ENCODE measurements around the gene FIGNL1.

The FIGNL1 gene, protein sequence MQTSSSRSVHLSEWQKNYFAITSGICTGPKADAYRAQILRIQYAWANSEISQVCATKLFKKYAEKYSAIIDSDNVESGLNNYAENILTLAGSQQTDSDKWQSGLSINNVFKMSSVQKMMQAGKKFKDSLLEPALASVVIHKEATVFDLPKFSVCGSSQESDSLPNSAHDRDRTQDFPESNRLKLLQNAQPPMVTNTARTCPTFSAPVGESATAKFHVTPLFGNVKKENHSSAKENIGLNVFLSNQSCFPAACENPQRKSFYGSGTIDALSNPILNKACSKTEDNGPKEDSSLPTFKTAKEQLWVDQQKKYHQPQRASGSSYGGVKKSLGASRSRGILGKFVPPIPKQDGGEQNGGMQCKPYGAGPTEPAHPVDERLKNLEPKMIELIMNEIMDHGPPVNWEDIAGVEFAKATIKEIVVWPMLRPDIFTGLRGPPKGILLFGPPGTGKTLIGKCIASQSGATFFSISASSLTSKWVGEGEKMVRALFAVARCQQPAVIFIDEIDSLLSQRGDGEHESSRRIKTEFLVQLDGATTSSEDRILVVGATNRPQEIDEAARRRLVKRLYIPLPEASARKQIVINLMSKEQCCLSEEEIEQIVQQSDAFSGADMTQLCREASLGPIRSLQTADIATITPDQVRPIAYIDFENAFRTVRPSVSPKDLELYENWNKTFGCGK

DNA sequence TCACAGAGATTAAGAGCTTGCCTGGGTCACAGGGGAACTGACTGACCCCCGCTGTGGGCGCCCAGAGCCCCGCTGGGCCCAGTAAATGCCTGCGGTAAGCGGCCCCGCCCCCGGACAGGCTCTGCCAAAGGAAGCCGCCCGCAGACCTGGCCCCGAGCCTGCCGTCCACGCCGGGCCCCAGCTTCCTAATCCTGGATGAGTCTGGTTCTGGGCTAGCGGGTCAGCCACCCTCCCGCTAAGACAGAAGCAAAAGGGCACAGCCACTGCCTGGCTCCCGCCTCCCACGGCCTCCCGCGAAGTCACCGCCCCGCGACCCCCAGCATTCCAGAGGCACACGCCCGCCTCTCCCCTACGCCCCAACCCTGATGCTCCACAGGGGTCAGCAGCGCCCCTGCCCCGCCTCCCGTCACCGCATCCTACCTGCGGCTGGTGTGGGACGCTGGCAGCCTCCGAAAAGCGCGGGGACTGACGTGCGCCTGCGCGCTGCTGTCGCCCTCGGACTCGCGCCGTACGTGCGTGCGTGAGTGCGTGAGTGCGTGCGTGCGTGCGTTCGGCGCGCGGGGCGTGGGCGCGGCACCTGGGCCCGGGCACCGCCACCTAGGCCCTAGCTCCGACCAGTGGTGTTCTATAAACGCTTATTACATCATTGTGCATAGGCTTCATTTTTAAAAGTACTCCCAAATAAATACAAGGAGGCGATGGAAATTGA is at the start of gene FIGNL1:
Gene FIGNL1, minus strand, starts transcription at position 470 of the 709 bp plus-strand sequence. CDS start 3,063 bp downstream, outside the sequence.
- Histone ChIP-seq H3K9me3 (ENCODE audit: control insufficient read depth, insufficient read depth, low read length) (no peaks in the 10 kb centered on the region), H3K4me1 (ENCODE audit: insufficient read depth, low read length) (0 out of 2 replicates have a peak, but pooled peaks cover 5% of the 10 kb centered on the region), H3K9ac (ENCODE audit: low read depth, low read length) (peak within 1 kb of the TSS; percentile 73; the same call in 1 of the 2 replicates), H3K36me3 (ENCODE audit: insufficient read depth, low read length) (peaks cover 8% of the 10 kb centered on the region; the same call in 1 of the 2 replicates)

DNA sequence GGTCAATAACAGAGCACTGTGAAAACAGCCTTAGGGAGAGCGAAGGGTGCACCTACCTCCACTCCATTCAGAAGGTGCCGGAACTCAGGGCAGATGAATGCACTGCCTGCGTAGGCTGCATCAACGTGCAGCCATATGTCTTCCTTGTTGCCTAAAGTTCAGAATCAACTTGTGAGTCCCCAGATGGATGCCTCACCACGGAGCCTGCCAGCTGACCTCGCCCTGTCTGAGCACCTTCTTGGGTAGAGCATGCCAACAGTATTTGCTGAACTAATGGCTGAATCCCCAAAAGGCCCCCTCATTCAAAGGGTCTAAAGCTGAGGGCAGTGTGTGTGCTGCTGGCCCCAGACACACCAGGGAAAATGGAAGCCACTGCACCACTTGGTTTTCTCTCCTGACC is 48.9 kb upstream of the FIGNL1 start:
- no peaks in the 10 kb centered on the region for H3K9me3 ChIP-seq (ENCODE audit: control insufficient read depth, insufficient read depth, low read length)
- no peaks in the 10 kb centered on the region for H3K36me3 ChIP-seq (ENCODE audit: insufficient read depth, low read length)
- no peaks in the 10 kb centered on the region for H3K4me1 ChIP-seq (ENCODE audit: insufficient read depth, low read length)
- H3K9ac ChIP-seq (ENCODE audit: low read depth, low read length), result no peak overlapping the region

DNA sequence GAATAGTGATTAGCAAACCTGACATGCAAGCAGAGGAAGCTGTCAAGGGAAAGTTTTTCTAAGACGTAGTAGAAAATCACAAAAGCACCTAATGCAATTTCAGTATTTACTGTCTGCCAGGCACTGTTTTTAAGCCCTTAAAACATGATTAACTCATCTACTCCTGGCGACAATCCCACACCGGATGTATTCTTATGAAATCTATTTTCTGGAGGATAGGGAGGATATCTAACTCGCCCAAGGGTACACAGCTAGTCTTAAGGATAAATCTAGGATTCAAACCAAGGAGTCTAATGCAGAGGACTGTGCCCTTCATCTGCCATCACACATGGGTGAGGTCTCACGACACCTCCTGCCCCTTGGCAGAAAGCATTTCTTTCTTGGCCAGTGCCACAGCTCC is 47.8 kb upstream of the FIGNL1 start:
- H3K4me1 ChIP-seq (ENCODE audit: insufficient read depth, low read length), result no peaks in the 10 kb centered on the region
- no peaks in the 10 kb centered on the region for H3K36me3 ChIP-seq (ENCODE audit: insufficient read depth, low read length)
- no peak overlapping the region for H3K9ac ChIP-seq (ENCODE audit: low read depth, low read length)
- no peaks in the 10 kb centered on the region for H3K9me3 ChIP-seq (ENCODE audit: control insufficient read depth, insufficient read depth, low read length)

DNA sequence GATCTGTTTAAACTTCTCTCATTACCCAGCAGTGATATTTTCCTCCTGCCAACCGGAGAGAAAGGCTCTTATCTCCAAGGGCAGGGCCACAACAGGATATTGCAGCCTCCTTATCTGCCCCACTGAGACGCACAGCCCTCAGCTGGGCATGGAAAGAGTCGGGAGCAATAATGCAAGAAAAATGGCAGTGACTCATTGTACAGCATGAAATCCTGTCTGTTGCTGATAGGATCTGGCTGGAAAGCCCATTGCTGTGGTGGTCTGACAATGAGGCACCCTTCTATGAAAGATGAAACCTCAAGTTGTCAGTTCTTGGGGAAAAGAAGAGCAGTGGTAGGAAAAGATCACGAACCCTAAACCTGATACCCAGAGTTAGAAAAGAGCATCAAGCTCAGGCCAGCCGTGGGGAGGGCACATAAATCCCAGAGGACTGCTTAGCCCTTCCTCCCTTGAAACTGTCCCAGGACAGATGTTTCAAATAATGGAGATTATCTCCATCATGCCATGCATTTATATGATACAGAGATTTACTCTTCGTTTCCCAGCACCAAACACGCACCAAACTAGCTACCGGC is 47.0 kb upstream of the FIGNL1 start:
- Histone ChIP-seq H3K4me1 (ENCODE audit: insufficient read depth, low read length) (no peaks in the 10 kb centered on the region), H3K9ac (ENCODE audit: low read depth, low read length) (no peak overlapping the region), H3K9me3 (ENCODE audit: control insufficient read depth, insufficient read depth, low read length) (no peaks in the 10 kb centered on the region), H3K36me3 (ENCODE audit: insufficient read depth, low read length) (no peaks in the 10 kb centered on the region)

DNA sequence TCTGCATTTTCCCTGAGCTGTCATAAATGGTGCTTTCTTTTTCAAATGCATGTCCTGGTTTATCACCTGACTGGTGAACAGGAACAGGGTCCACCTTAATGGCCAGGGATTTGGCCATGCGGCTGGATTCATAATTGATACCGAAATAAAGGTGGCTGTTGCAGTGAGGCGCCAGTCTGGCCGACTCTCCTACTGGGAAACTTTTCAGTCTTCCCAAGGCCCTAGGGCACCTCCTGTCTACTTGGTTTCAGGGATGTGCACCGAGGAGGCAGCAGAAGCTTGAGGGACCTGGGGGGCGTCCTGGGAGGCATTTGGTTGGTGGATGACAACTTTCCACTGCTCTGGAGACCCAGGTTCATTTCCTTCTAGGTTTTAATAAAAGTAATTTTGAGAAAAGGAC is 46.4 kb upstream of the FIGNL1 start:
- H3K9me3 ChIP-seq (ENCODE audit: control insufficient read depth, insufficient read depth, low read length), result no peaks in the 10 kb centered on the region
- no peaks in the 10 kb centered on the region for H3K4me1 ChIP-seq (ENCODE audit: insufficient read depth, low read length)
- H3K36me3 ChIP-seq (ENCODE audit: insufficient read depth, low read length), result no peaks in the 10 kb centered on the region
- H3K9ac ChIP-seq (ENCODE audit: low read depth, low read length), result no peak overlapping the region

DNA sequence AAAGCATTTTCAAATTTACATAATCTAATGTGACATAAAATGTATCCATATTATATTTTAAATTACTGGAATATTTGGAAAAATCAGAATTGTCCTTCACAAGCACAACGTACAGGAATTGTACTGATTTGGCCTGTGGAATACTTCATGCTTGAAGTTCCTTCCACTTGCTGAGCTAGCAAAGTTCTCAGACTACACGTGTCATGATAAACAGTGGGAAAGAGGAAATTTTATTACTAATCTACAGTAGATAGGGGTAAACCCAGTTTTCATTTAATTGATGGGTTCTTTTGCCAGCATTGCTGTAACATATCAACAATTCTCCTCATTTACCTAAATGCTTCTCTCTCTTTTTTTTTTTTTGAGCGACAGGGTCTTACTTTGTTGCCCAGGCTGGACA is 45.6 kb upstream of the FIGNL1 start:
- H3K36me3 ChIP-seq (ENCODE audit: insufficient read depth, low read length), result no peaks in the 10 kb centered on the region
- no peaks in the 10 kb centered on the region for H3K4me1 ChIP-seq (ENCODE audit: insufficient read depth, low read length)
- H3K9ac ChIP-seq (ENCODE audit: low read depth, low read length), result no peak overlapping the region
- H3K9me3 ChIP-seq (ENCODE audit: control insufficient read depth, insufficient read depth, low read length), result no peaks in the 10 kb centered on the region

DNA sequence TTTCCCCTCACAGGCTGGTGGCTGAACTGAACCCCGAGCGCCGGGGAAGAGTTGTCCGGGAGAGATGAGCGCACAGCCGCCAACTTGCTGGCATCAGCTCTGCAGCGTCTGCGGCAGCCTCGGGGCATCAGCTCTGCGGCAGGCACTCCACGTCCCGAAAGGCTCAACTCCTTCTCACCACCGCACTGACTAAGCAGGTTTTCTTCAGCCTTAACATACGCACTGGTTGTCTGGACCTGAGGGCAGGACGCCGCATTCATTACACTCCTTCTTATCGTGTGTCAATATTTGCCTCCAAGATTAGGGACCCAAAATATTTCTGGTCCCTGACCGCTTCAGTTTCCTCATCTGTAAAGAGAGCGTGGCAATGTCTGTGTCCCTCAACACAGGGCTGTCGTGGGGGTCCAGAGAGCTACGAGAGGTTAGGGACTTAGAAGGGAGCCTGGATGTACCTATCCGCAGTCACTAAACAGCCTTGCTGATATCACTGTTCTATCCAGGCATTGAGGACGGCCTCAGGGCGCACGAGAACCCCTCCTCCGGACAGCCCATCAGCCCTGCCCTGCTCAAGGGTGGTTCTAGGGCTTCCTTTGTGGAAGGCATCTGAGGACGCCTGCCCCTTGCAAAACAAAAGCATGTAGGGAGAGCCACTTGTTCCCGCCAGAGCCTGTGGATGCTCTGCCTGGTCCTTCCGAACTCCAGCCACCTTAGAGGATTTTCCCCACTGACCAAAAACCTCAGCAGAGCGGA is 42.8 kb upstream of the FIGNL1 start:
- no peaks in the 10 kb centered on the region for H3K4me1 ChIP-seq (ENCODE audit: insufficient read depth, low read length)
- no peaks in the 10 kb centered on the region for H3K36me3 ChIP-seq (ENCODE audit: insufficient read depth, low read length)
- no peak overlapping the region for H3K9ac ChIP-seq (ENCODE audit: low read depth, low read length)
- H3K9me3 ChIP-seq (ENCODE audit: control insufficient read depth, insufficient read depth, low read length), result no peaks in the 10 kb centered on the region

DNA sequence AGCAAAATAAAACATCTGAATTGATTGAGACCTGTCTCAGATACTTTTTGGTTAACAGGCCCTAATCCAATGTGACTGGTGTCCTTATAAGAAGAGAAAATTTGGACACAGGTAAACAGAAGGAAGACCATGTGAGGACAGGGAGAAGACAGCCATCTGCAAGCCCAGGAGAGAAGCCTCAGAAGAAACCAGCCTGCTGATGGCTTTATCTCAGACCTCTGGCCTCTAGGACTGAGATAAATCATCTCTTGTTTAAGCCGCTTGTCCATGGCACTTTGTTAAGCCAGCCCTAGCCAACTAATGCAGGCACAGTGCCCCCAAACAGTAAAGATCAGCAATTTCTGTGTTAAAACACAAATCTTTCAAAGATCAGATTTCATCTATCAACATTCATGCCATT is 41.8 kb upstream of the FIGNL1 start:
- no peaks in the 10 kb centered on the region for H3K4me1 ChIP-seq (ENCODE audit: insufficient read depth, low read length)
- H3K36me3 ChIP-seq (ENCODE audit: insufficient read depth, low read length), result no peaks in the 10 kb centered on the region
- no peaks in the 10 kb centered on the region for H3K9me3 ChIP-seq (ENCODE audit: control insufficient read depth, insufficient read depth, low read length)
- no peak overlapping the region for H3K9ac ChIP-seq (ENCODE audit: low read depth, low read length)

DNA sequence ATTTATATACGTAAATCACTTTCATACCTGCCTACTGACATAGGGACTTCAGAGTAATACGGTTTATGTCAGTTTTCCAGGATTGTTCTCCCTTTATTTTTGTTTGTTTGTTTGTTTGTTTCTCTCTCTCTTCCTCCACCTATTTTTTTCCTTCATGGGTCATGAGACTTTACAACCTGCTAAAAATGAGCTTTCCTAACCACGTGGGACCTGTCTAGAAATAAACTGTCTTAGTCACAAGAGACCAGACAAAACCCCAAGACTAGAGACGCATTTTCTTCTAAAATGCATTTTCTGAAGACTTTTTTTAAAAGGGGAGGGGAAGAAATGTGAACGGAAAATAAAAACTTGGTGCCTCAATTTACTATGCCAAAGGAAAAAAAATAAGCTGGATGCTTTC is 41.1 kb upstream of the FIGNL1 start:
- Histone ChIP-seq H3K9ac (ENCODE audit: low read depth, low read length) (no peak overlapping the region), H3K9me3 (ENCODE audit: control insufficient read depth, insufficient read depth, low read length) (no peaks in the 10 kb centered on the region), H3K36me3 (ENCODE audit: insufficient read depth, low read length) (no peaks in the 10 kb centered on the region), H3K4me1 (ENCODE audit: insufficient read depth, low read length) (no peaks in the 10 kb centered on the region)

DNA sequence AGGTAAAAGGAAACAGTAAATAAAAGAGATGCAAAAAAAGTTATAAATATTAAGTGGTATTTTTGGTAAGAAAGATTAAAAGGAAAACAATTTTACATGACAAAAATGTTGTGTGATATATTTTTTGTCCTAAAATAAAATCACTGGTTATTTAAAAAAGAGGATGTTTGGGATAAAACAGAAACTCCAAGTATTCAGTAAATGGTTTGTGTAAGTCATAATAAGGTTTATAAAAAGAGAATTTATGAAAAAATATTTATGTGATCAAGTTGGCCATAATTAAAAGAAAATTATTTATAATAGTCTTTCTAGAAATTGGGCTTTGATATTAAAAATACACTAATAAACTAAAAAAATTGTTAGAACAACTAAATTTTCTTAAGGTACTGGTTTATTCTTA is 38.2 kb upstream of the FIGNL1 start:
- no peaks in the 10 kb centered on the region for H3K4me1 ChIP-seq (ENCODE audit: insufficient read depth, low read length)
- H3K9me3 ChIP-seq (ENCODE audit: control insufficient read depth, insufficient read depth, low read length), result no peaks in the 10 kb centered on the region
- H3K9ac ChIP-seq (ENCODE audit: low read depth, low read length), result no peak overlapping the region
- H3K36me3 ChIP-seq (ENCODE audit: insufficient read depth, low read length), result no peaks in the 10 kb centered on the region

DNA sequence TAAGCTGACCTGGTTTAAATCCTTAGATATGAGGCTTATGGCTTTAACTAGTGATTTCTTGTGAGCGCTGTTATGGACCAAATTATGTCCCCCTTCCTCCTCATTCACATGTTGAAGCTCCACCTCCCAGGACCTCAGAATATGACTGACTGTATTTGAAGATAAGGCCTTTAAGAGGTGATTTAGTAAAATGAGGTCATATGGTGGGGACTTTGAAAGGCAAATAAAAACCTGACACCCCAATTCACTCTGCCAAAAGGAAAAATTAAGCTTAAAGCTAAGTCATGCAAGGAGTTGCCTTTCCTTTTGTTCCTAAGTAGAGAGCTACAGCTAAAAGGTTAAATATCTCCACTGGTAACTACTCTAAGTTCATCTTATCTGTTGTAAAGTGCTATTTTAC is 36.4 kb upstream of the FIGNL1 start:
- H3K9ac ChIP-seq (ENCODE audit: low read depth, low read length), result no peak overlapping the region
- H3K9me3 ChIP-seq (ENCODE audit: control insufficient read depth, insufficient read depth, low read length), result no peaks in the 10 kb centered on the region
- no peaks in the 10 kb centered on the region for H3K4me1 ChIP-seq (ENCODE audit: insufficient read depth, low read length)
- H3K36me3 ChIP-seq (ENCODE audit: insufficient read depth, low read length), result no peaks in the 10 kb centered on the region

DNA sequence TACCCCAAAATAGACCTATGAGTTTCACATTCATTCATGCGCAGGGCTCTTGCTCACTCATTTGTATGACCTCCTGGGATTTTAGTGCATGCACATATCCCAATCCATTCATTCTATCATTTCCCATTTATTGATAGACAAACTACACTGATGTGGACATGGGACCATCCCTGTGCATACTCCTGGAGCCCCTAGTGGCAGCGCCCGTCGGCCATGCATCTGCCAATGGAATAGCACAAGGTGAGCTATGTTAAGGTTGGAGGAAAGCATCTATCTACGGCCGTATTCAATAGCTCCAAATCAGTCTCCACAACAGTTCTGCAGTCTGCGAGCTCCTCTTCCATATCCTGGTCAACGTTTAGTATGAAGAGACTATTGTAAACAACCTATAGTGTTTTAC is 31.7 kb upstream of the FIGNL1 start:
- no peaks in the 10 kb centered on the region for H3K36me3 ChIP-seq (ENCODE audit: insufficient read depth, low read length)

DNA sequence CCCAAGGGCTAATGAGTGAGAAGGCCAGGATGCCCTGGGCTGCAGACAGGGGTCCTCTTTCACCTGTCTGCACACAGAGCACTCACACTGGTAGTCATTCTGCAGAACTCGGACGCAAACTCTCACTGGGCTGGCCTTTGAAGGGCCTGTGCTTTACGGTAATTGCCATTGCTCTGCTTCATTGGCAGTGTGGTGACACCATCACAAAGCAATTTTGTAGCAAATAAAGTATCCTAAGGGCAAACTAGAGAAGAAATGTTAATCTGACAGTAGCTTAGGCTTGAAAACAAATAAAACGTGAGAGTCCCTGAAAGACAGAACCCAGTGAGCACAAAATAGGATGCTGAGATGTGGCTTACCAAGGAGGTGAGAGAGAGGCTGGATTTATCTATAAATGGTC is 30.6 kb upstream of the FIGNL1 start:
- Histone ChIP-seq H3K9ac (ENCODE audit: low read depth, low read length) (no peak overlapping the region), H3K9me3 (ENCODE audit: control insufficient read depth, insufficient read depth, low read length) (no peaks in the 10 kb centered on the region), H3K4me1 (ENCODE audit: insufficient read depth, low read length) (no peaks in the 10 kb centered on the region), H3K36me3 (ENCODE audit: insufficient read depth, low read length) (no peaks in the 10 kb centered on the region)

More for the DNA sequence above, 31.7 kb upstream of the FIGNL1 start:
- Histone ChIP-seq H3K4me1 (ENCODE audit: insufficient read depth, low read length) (no peaks in the 10 kb centered on the region), H3K9ac (ENCODE audit: low read depth, low read length) (no peak overlapping the region), H3K9me3 (ENCODE audit: control insufficient read depth, insufficient read depth, low read length) (no peaks in the 10 kb centered on the region)
